ENCODE measurements around the gene COL4A2.

DNA sequence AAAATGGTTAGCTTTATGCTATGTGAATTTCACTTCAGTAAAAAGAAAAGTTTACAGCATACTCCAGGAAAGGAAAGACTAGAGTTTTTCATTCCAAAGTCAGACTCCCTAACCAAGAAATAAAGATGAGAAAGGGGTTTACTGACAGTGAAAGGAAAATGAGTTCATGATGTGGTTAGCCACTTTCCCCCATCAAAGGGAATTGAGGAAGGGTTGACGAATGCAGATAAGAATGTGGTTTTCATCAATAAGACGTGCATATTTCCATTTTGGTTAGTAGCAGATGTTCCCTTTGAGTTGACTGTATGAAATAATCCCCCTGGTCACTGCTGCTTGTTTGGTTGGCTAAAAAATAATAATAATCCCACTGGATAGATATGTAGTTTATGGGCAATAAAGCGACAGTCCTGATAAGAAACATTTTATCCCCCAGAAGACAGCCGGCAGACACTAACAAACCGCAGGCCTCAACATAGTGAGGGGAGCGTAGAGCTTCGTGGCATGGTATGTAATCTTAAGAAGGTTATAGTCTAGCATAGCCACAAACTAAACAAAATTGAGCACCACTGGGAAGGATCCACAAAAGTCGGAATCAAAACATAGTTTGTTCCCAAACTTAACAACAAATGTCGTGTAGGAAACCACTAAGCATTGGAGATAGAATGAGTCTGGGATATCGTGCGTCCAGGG is 114.8 kb downstream of the COL4A2 start:
- no peak for TF ChIP-seq KLF9 (tag by site-specific recombination; IDR thresholded peaks at IDR 0.05; ENCODE audit: low read depth)
- no peak for TF ChIP-seq ZBTB7A (tag by site-specific recombination; IDR thresholded peaks at IDR 0.05; ENCODE audit: low read depth)
- TF ChIP-seq, protein P1, sequence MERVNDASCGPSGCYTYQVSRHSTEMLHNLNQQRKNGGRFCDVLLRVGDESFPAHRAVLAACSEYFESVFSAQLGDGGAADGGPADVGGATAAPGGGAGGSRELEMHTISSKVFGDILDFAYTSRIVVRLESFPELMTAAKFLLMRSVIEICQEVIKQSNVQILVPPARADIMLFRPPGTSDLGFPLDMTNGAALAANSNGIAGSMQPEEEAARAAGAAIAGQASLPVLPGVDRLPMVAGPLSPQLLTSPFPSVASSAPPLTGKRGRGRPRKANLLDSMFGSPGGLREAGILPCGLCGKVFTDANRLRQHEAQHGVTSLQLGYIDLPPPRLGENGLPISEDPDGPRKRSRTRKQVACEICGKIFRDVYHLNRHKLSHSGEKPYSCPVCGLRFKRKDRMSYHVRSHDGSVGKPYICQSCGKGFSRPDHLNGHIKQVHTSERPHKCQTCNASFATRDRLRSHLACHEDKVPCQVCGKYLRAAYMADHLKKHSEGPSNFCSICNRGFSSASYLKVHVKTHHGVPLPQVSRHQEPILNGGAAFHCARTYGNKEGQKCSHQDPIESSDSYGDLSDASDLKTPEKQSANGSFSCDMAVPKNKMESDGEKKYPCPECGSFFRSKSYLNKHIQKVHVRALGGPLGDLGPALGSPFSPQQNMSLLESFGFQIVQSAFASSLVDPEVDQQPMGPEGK (tag by site-specific recombination; IDR thresholded peaks at IDR 0.05) = no peak
- no peak for TF ChIP-seq ZNF155 (tag by site-specific recombination; IDR thresholded peaks at IDR 0.05)
- TF ChIP-seq, protein P2, sequence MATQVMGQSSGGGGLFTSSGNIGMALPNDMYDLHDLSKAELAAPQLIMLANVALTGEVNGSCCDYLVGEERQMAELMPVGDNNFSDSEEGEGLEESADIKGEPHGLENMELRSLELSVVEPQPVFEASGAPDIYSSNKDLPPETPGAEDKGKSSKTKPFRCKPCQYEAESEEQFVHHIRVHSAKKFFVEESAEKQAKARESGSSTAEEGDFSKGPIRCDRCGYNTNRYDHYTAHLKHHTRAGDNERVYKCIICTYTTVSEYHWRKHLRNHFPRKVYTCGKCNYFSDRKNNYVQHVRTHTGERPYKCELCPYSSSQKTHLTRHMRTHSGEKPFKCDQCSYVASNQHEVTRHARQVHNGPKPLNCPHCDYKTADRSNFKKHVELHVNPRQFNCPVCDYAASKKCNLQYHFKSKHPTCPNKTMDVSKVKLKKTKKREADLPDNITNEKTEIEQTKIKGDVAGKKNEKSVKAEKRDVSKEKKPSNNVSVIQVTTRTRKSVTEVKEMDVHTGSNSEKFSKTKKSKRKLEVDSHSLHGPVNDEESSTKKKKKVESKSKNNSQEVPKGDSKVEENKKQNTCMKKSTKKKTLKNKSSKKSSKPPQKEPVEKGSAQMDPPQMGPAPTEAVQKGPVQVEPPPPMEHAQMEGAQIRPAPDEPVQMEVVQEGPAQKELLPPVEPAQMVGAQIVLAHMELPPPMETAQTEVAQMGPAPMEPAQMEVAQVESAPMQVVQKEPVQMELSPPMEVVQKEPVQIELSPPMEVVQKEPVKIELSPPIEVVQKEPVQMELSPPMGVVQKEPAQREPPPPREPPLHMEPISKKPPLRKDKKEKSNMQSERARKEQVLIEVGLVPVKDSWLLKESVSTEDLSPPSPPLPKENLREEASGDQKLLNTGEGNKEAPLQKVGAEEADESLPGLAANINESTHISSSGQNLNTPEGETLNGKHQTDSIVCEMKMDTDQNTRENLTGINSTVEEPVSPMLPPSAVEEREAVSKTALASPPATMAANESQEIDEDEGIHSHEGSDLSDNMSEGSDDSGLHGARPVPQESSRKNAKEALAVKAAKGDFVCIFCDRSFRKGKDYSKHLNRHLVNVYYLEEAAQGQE (tag by site-specific recombination; IDR thresholded peaks at IDR 0.05) = no peak
- TF ChIP-seq ZBTB1 (tag by site-specific recombination; IDR thresholded peaks at IDR 0.05) = no peak
- TF ChIP-seq, protein P3, sequence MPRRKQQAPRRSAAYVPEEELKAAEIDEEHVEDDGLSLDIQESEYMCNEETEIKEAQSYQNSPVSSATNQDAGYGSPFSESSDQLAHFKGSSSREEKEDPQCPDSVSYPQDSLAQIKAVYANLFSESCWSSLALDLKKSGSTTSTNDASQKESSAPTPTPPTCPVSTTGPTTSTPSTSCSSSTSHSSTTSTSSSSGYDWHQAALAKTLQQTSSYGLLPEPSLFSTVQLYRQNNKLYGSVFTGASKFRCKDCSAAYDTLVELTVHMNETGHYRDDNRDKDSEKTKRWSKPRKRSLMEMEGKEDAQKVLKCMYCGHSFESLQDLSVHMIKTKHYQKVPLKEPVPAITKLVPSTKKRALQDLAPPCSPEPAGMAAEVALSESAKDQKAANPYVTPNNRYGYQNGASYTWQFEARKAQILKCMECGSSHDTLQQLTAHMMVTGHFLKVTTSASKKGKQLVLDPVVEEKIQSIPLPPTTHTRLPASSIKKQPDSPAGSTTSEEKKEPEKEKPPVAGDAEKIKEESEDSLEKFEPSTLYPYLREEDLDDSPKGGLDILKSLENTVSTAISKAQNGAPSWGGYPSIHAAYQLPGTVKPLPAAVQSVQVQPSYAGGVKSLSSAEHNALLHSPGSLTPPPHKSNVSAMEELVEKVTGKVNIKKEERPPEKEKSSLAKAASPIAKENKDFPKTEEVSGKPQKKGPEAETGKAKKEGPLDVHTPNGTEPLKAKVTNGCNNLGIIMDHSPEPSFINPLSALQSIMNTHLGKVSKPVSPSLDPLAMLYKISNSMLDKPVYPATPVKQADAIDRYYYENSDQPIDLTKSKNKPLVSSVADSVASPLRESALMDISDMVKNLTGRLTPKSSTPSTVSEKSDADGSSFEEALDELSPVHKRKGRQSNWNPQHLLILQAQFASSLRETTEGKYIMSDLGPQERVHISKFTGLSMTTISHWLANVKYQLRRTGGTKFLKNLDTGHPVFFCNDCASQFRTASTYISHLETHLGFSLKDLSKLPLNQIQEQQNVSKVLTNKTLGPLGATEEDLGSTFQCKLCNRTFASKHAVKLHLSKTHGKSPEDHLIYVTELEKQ (tag by site-specific recombination; IDR thresholded peaks at IDR 0.05; ENCODE audit: borderline replicate concordance) = no peak
- no peak for TF ChIP-seq ZNF394 (tag by site-specific recombination; IDR thresholded peaks at IDR 0.05; ENCODE audit: borderline replicate concordance)
- TF ChIP-seq, protein P4, sequence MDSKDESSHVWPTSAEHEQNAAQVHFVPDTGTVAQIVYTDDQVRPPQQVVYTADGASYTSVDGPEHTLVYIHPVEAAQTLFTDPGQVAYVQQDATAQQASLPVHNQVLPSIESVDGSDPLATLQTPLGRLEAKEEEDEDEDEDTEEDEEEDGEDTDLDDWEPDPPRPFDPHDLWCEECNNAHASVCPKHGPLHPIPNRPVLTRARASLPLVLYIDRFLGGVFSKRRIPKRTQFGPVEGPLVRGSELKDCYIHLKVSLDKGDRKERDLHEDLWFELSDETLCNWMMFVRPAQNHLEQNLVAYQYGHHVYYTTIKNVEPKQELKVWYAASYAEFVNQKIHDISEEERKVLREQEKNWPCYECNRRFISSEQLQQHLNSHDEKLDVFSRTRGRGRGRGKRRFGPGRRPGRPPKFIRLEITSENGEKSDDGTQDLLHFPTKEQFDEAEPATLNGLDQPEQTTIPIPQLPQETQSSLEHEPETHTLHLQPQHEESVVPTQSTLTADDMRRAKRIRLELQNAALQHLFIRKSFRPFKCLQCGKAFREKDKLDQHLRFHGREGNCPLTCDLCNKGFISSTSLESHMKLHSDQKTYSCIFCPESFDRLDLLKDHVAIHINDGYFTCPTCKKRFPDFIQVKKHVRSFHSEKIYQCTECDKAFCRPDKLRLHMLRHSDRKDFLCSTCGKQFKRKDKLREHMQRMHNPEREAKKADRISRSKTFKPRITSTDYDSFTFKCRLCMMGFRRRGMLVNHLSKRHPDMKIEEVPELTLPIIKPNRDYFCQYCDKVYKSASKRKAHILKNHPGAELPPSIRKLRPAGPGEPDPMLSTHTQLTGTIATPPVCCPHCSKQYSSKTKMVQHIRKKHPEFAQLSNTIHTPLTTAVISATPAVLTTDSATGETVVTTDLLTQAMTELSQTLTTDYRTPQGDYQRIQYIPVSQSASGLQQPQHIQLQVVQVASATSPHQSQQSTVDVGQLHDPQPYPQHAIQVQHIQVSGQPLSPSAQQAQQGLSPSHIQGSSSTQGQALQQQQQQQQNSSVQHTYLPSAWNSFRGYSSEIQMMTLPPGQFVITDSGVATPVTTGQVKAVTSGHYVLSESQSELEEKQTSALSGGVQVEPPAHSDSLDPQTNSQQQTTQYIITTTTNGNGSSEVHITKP (tag by site-specific recombination; IDR thresholded peaks at IDR 0.05) = no peak
